GM12891 (cell line): ENCODE results near the gene MKI67. TPM values are rescaled to one million over a fixed set of nuclear protein-coding genes. Genes with fewer than 3 reads are reported as not detected.
"Not testable (repeated sequence)": the region's sequence is repeated elsewhere in the genome, so short reads cannot be mapped to it uniquely, and the experiment has no call there.

Source experiments
- DNase-seq: peaks from one replicate; pipeline ENCODE4 v3.0.0; 2011; ENCODE audit warnings: low spot score; ENCODE audit not compliant: insufficient read length
- FAIRE-seq: peaks from 2 replicates; lab custom pipeline; 2011; peaks lifted over from hg19 to GRCh38; lab: Jason Lieb, UNC
- PAX5 ChIP-seq: IDR thresholded peaks from 2 replicates; pipeline ENCODE4 v1.6.1; 2011; ENCODE audit warnings: low read length, moderate library complexity, mild to moderate bottlenecking; ENCODE audit not compliant: insufficient read depth, severe bottlenecking
- POLR2A ChIP-seq: IDR thresholded peaks from 2 replicates; pipeline ENCODE4 v1.6.1; 2011; ENCODE audit warnings: low read depth, low read length, control low read depth
- POLR2AphosphoS5 ChIP-seq: IDR thresholded peaks from 2 replicates; pipeline ENCODE4 v1.6.1; 2011; ENCODE audit warnings: low read depth, low read length, control low read depth
- POU2F2 ChIP-seq: IDR thresholded peaks from 2 replicates; pipeline ENCODE4 v1.6.1; 2011; ENCODE audit warnings: low read depth, mild to moderate bottlenecking, control low read depth, low read length, moderate library complexity
- SPI1 ChIP-seq: IDR thresholded peaks from 2 replicates; pipeline ENCODE4 v1.6.1; 2011; ENCODE audit warnings: low read depth, low read length, control low read depth
- TAF1 ChIP-seq: IDR thresholded peaks from 2 replicates; pipeline ENCODE4 v1.6.1; 2011; ENCODE audit warnings: low read depth, low read length, control low read depth
- polyA plus RNA-seq: library from polyadenylated mRNA; unstranded; fragments of >200 nt; gene quantifications from one replicate; pipeline ENCODE4 v1.2.1, GENCODE V29; 2012; ENCODE audit warnings: low read depth, missing spikeins, inconsistent platforms; ENCODE audit not compliant: missing spikeins

The MKI67 gene
- 40.2 TPM for polyA plus RNA-seq

- peak; percentile 91 for FAIRE-seq
- TF ChIP-seq POLR2A (peak; percentile 58; the same call in 1 of the 2 replicates), SPI1 (peak; percentile 57; the same call in 1 of the 2 replicates), POLR2AphosphoS5 (peak; percentile 63; the same call in 1 of the 2 replicates), TAF1 (no peak)
- peak; percentile 86 for DNase-seq
These were observed at the start of gene MKI67 for GRCh38 chr10:128125944-128126764. Gene MKI67 (minus strand): TSS chr10:128126423. CDS start chr10:128125667, 756 bp downstream.

- DNase-seq, result no peak
- no peak for FAIRE-seq
- no peak for TF ChIP-seq PAX5
- no peak for TF ChIP-seq SPI1
- TF ChIP-seq POLR2A, result no peak
- TF ChIP-seq TAF1, result no peak
- TF ChIP-seq POU2F2, result no peak
- TF ChIP-seq POLR2AphosphoS5, result no peak
These were observed 48.6 kb upstream of the MKI67 start for GRCh38 chr10:128174581-128175559.

GRCh38 chr10:128173386-128173785, 47.2 kb upstream of the MKI67 start:
- FAIRE-seq (no peak), DNase-seq (no peak)
- TF ChIP-seq PAX5, result no peak
- no peak for TF ChIP-seq POLR2A
- TF ChIP-seq POU2F2, result no peak
- TF ChIP-seq TAF1, result no peak
- no peak for TF ChIP-seq POLR2AphosphoS5
- no peak for TF ChIP-seq SPI1

- TF ChIP-seq PAX5 (no peak), TAF1 (no peak), POLR2A (no peak), SPI1 (no peak), POLR2AphosphoS5 (no peak), POU2F2 (no peak)
- DNase-seq (no peak), FAIRE-seq (no peak)
These were observed 46.5 kb upstream of the MKI67 start for GRCh38 chr10:128172756-128173155.

GRCh38 chr10:128169811-128170379, 43.7 kb upstream of the MKI67 start:
- FAIRE-seq (no peak), DNase-seq (no peak)
- TF ChIP-seq TAF1 (no peak), POLR2AphosphoS5 (no peak)

GRCh38 chr10:128167926-128168520, 41.8 kb upstream of the MKI67 start:
- DNase-seq, result no peak
- no peak for FAIRE-seq
- TF ChIP-seq PAX5, result no peak
- no peak for TF ChIP-seq SPI1
- no peak for TF ChIP-seq POLR2AphosphoS5
- TF ChIP-seq POU2F2, result no peak
- TF ChIP-seq POLR2A, result no peak
- no peak for TF ChIP-seq TAF1

- FAIRE-seq, DNase-seq: not testable (repeated sequence)
These were observed 40.9 kb upstream of the MKI67 start for GRCh38 chr10:128167123-128167522.

GRCh38 chr10:128166151-128166550, 39.9 kb upstream of the MKI67 start:
- DNase-seq, result no peak
- no peak for TF ChIP-seq TAF1
- no peak for TF ChIP-seq POLR2A
- no peak for TF ChIP-seq POLR2AphosphoS5
- no peak for TF ChIP-seq PAX5
- TF ChIP-seq SPI1, result no peak
- no peak for TF ChIP-seq POU2F2
- FAIRE-seq, result no peak

- DNase-seq (no peak), FAIRE-seq (no peak)
- TF ChIP-seq POU2F2 (no peak), PAX5 (no peak), SPI1 (no peak), TAF1 (no peak)
These were observed 39.3 kb upstream of the MKI67 start for GRCh38 chr10:128165536-128165935.

- DNase-seq (no peak), FAIRE-seq (no peak)
- no peak for TF ChIP-seq PAX5
- no peak for TF ChIP-seq POU2F2
- TF ChIP-seq POLR2A, result no peak
- TF ChIP-seq POLR2AphosphoS5, result no peak
- no peak for TF ChIP-seq SPI1
- no peak for TF ChIP-seq TAF1
These were observed 37.5 kb upstream of the MKI67 start for GRCh38 chr10:128163701-128164100.
